ENCODE results near the gene KCNK16. TPM values are rescaled to one million over a fixed set of nuclear protein-coding genes. Genes with fewer than 3 reads are reported as not detected.

Gene KCNK16
- total RNA-seq, 2 donors from 2014 or later = not detected

GRCh38 chr6:39304951-39305350 lies 17.6 kb downstream of the KCNK16 start:
- TF ChIP-seq CTCF (IDR thresholded peaks at IDR 0.05) = no peak
- no peaks in the 10 kb centered on the region for H3K9me3 ChIP-seq

GRCh38 chr6:39303425-39304153 lies 18.9 kb downstream of the KCNK16 start:
- no peak for ATAC-seq (ENCODE audit: insufficient number of reproducible peaks, low FRiP score, low read depth)
- peaks cover 4% of the 10 kb centered on the region for H3K36me3 ChIP-seq
- no peak overlapping the region for H3K27ac ChIP-seq

More at GRCh38 chr6:39304951-39305350, 17.6 kb downstream of the KCNK16 start:
- Histone ChIP-seq H3K4me1 (ENCODE audit: control insufficient read depth in 1 of 2, low read depth in 2 of 2) (peaks cover 0 to 7% of the 10 kb centered on the region in 2 donors), H3K27ac (no peak overlapping the region), H3K27me3 (replicated peaks; ENCODE audit: insufficient read depth) (no peaks in the 10 kb centered on the region), H3K4me3 (no peak overlapping the region), H3K36me3 (peaks cover 4% of the 10 kb centered on the region)
- no peak for ATAC-seq (ENCODE audit: insufficient number of reproducible peaks, low FRiP score, low read depth)
- DNase-seq (ENCODE audit: low spot score) = no peak

GRCh38 chr6:39302669-39303424 lies 19.7 kb downstream of the KCNK16 start:
- Histone ChIP-seq H3K36me3 (peaks cover 2% of the 10 kb centered on the region), H3K27ac (no peak overlapping the region), H3K4me3 (no peak overlapping the region), H3K9me3 (no peaks in the 10 kb centered on the region), H3K4me1 (ENCODE audit: control insufficient read depth in 1 of 2, low read depth in 2 of 2) (peaks cover 0 to 7% of the 10 kb centered on the region in 2 donors), H3K27me3 (replicated peaks; ENCODE audit: insufficient read depth) (no peaks in the 10 kb centered on the region)
- DNase-seq (ENCODE audit: low spot score) (no peak), ATAC-seq (ENCODE audit: insufficient number of reproducible peaks, low FRiP score, low read depth) (peak; percentile 57)
- peak; percentile 86 for TF ChIP-seq CTCF (IDR thresholded peaks at IDR 0.05)

More at GRCh38 chr6:39303425-39304153, 18.9 kb downstream of the KCNK16 start:
- H3K4me1 ChIP-seq (ENCODE audit: control insufficient read depth in 1 of 2, low read depth in 2 of 2) = peaks cover 0 to 7% of the 10 kb centered on the region in 2 donors
- no peak overlapping the region for H3K4me3 ChIP-seq
- DNase-seq (ENCODE audit: low spot score) = no peak
- no peaks in the 10 kb centered on the region for H3K9me3 ChIP-seq
- TF ChIP-seq CTCF (IDR thresholded peaks at IDR 0.05) = no peak
- no peaks in the 10 kb centered on the region for H3K27me3 ChIP-seq (replicated peaks; ENCODE audit: insufficient read depth)

GRCh38 chr6:39302011-39302410 lies 20.5 kb downstream of the KCNK16 start:
- no peaks in the 10 kb centered on the region for H3K9me3 ChIP-seq
- H3K36me3 ChIP-seq = no peaks in the 10 kb centered on the region
- H3K4me1 ChIP-seq (ENCODE audit: control insufficient read depth in 1 of 2, low read depth in 2 of 2) = peaks cover 0 to 7% of the 10 kb centered on the region in 2 donors
- H3K27ac ChIP-seq = no peak overlapping the region
- ATAC-seq (ENCODE audit: insufficient number of reproducible peaks, low FRiP score, low read depth) (no peak), DNase-seq (ENCODE audit: low spot score) (no peak)
- H3K27me3 ChIP-seq (replicated peaks; ENCODE audit: insufficient read depth) = no peaks in the 10 kb centered on the region
- H3K4me3 ChIP-seq = no peak overlapping the region
- TF ChIP-seq CTCF (IDR thresholded peaks at IDR 0.05) = no peak

GRCh38 chr6:39301606-39302005 lies 20.9 kb downstream of the KCNK16 start:
- ATAC-seq (ENCODE audit: insufficient number of reproducible peaks, low FRiP score, low read depth) (no peak), DNase-seq (ENCODE audit: low spot score) (no peak)
- no peaks in the 10 kb centered on the region for H3K27me3 ChIP-seq (replicated peaks; ENCODE audit: insufficient read depth)
- no peaks in the 10 kb centered on the region for H3K36me3 ChIP-seq
- H3K9me3 ChIP-seq = no peaks in the 10 kb centered on the region
- no peak overlapping the region for H3K27ac ChIP-seq
- peaks cover 0 to 7% of the 10 kb centered on the region in 2 donors for H3K4me1 ChIP-seq (ENCODE audit: control insufficient read depth in 1 of 2, low read depth in 2 of 2)
- TF ChIP-seq CTCF (IDR thresholded peaks at IDR 0.05) = no peak
- H3K4me3 ChIP-seq = no peak overlapping the region
